ENCODE measurements around the gene ZBTB46.
"Not testable (repeated sequence)": the region's sequence is repeated elsewhere in the genome, so short reads cannot be mapped to it uniquely, and the experiment has no call there.

Gene ZBTB46

GRCh38 chr20:63858393-63859165 lies 27.5 kb upstream of the ZBTB46 start:
- no peak for DNase-seq

GRCh38 chr20:63857764-63858392 lies 26.8 kb upstream of the ZBTB46 start:
- no peak for DNase-seq

GRCh38 chr20:63856098-63856511 lies 25.0 kb upstream of the ZBTB46 start:
- no peak for DNase-seq

GRCh38 chr20:63855363-63856097 lies 24.5 kb upstream of the ZBTB46 start:
- DNase-seq: no peak

GRCh38 chr20:63854766-63855362 lies 23.8 kb upstream of the ZBTB46 start:
- DNase-seq: no peak

- DNase-seq: no peak
Observed at GRCh38 chr20:63854069-63854765, 23.2 kb upstream of the ZBTB46 start.

GRCh38 chr20:63853733-63854068 lies 22.6 kb upstream of the ZBTB46 start:
- not testable (repeated sequence) for DNase-seq

- not testable (repeated sequence) for DNase-seq
Observed at GRCh38 chr20:63851548-63851943, 20.5 kb upstream of the ZBTB46 start.

- no peak for DNase-seq
Observed at GRCh38 chr20:63850689-63851547, 19.9 kb upstream of the ZBTB46 start.

- no peak for DNase-seq
Observed at GRCh38 chr20:63848003-63848911, 17.2 kb upstream of the ZBTB46 start.

- no peak for DNase-seq
Observed at GRCh38 chr20:63847237-63848002, 16.4 kb upstream of the ZBTB46 start.

GRCh38 chr20:63846888-63847236 lies 15.8 kb upstream of the ZBTB46 start:
- DNase-seq: no peak

GRCh38 chr20:63846128-63846771 lies 15.2 kb upstream of the ZBTB46 start:
- DNase-seq: no peak

- DNase-seq: no peak
Observed at GRCh38 chr20:63844511-63844991, 13.5 kb upstream of the ZBTB46 start.

GRCh38 chr20:63843778-63844177 lies 12.7 kb upstream of the ZBTB46 start:
- DNase-seq: no peak

GRCh38 chr20:63843222-63843621 lies 12.2 kb upstream of the ZBTB46 start:
- DNase-seq: no peak

- DNase-seq: no peak
Observed at GRCh38 chr20:63842258-63842657, 11.2 kb upstream of the ZBTB46 start.

- DNase-seq: no peak
Observed at GRCh38 chr20:63840405-63840828, 9.4 kb upstream of the ZBTB46 start.

- no peak for DNase-seq
Observed at GRCh38 chr20:63839620-63840019, 8.6 kb upstream of the ZBTB46 start.
